ENCODE results near the gene FMNL2. TPM values are rescaled to one million over a fixed set of nuclear protein-coding genes. Genes with fewer than 3 reads are reported as not detected.

Gene FMNL2
- total RNA-seq, 1 experiment from 2014 or later = 33.6 TPM

- H3K4me1 Mint-ChIP-seq = peaks cover 51 to 52% of the 10 kb centered on the region in 2 experiments
- no peak for DNase-seq
- Histone ChIP-seq H3K27ac (ENCODE audit: insufficient read length, low read depth, low read length) (no peak overlapping the region), H3K4me1 (ENCODE audit: insufficient read depth, low read length) (peaks cover 10% of the 10 kb centered on the region), H3K27me3 (ENCODE audit: insufficient read depth, low read length) (no peaks in the 10 kb centered on the region), H4K20me1 (ENCODE audit: control insufficient read depth, insufficient read depth, insufficient read length) (no peaks in the 10 kb centered on the region), H3K9me3 (ENCODE audit: control insufficient read depth, low read depth, low read length) (no peaks in the 10 kb centered on the region), H3K79me2 (ENCODE audit: insufficient read depth, low read length) (peaks cover 3% of the 10 kb centered on the region; the same call in 1 of the 2 replicates), H3K18ac (ENCODE audit: insufficient read length, low read depth, low read length) (no peak overlapping the region), H3K14ac (ENCODE audit: insufficient read depth, low read length) (no peak overlapping the region), H2BK12ac (ENCODE audit: insufficient read length, low read depth, low read length) (no peak overlapping the region), H2BK15ac (ENCODE audit: low read depth, low read length) (no peak overlapping the region), H4K5ac (ENCODE audit: insufficient read length, low read depth, low read length) (no peak overlapping the region), H3K79me1 (ENCODE audit: insufficient read depth, low read depth, low read length, poor library complexity, severe bottlenecking) (peaks cover 7% of the 10 kb centered on the region), H3K9ac (ENCODE audit: extremely low read depth, insufficient read length, low read length) (no peak overlapping the region), H3K56ac (ENCODE audit: insufficient read length, low read depth, low read length) (no peak overlapping the region), H3K4me2 (ENCODE audit: insufficient read depth, insufficient read length, low read length) (no peak overlapping the region), H4K8ac (replicated peaks; ENCODE audit: insufficient read length, low read depth, low read length) (no peak overlapping the region), H2BK120ac (ENCODE audit: low read depth, low read length, poor library complexity, severe bottlenecking) (no peak overlapping the region), H3K23ac (ENCODE audit: insufficient read length, low read depth, low read length) (no peak overlapping the region), H4K91ac (ENCODE audit: insufficient read length, low read depth, low read length) (no peak overlapping the region), H2BK5ac (ENCODE audit: insufficient read length, low read length) (no peak overlapping the region), H2BK20ac (ENCODE audit: low read depth, low read length, poor library complexity, severe bottlenecking) (no peak overlapping the region), H3K4ac (ENCODE audit: low read depth, low read length) (no peak overlapping the region), H2AK5ac (ENCODE audit: insufficient read length, low read length) (no peak overlapping the region), H2AFZ (ENCODE audit: low read length) (no peak overlapping the region), H3K23me2 (ENCODE audit: insufficient read length, low read depth, low read length, poor library complexity, severe bottlenecking) (no peaks in the 10 kb centered on the region), H3T11ph (ENCODE audit: low read length) (no peak overlapping the region)
- no peaks in the 10 kb centered on the region for H3K36me3 Mint-ChIP-seq (ENCODE audit: insufficient read depth in 1 of 3, low read depth in 3 of 3)
- H3K4me3 Mint-ChIP-seq = no peak overlapping the region
- H3K9me3 Mint-ChIP-seq = no peaks in the 10 kb centered on the region
- WGBS (ENCODE audit: extremely low coverage, insufficient read length, low lambda C conversion rate) = no CpG with 5 or more reads among the region's 4 CpGs
- H3K27ac Mint-ChIP-seq = peak overlapping the region in 1 of 3 experiments; percentile 80; a peak in 1 of 7 replicates
- H3K27me3 Mint-ChIP-seq (ENCODE audit: low read depth) = no peaks in the 10 kb centered on the region
- TF ChIP-seq CTCF (conservative IDR thresholded peaks at IDR 0.05) = no peak
Measured at GRCh38 chr2:152426801-152427200, 91.8 kb downstream of the FMNL2 start.

Measured in H9 (cell line).